K562 (cell line): ENCODE measurements around the gene MIDN. TPM values are rescaled to one million over a fixed set of nuclear protein-coding genes. Genes with fewer than 3 reads are reported as not detected.
A peak's percentile ranks its signal among the peaks of the same experiment; 100 is the strongest.

Experiments used
- BRCA1 ChIP-seq, 2 experiments: fragments of 450-650 bp in 1 of 2; sonication (generic) in 1 of 2; formaldehyde crosslinking in 1 of 2; IDR thresholded peaks; 2 replicates each; pipeline versions ENCODE4 v1.5.0 to v1.6.1; 2017 to 2020; ENCODE audit warnings: mild to moderate bottlenecking in 1 of 2, missing genetic modification reagents in 1 of 2
- ETS2 ChIP-seq: IDR thresholded peaks from 2 replicates; pipeline ENCODE4 v1.6.1; 2016; ENCODE audit warnings: borderline replicate concordance, missing genetic modification characterization, mild to moderate bottlenecking, moderate library complexity, missing compliant biosample characterization; ENCODE audit not compliant: poor library complexity, severe bottlenecking
- FIP1L1 ChIP-seq: fragments of 200-400 bp; formaldehyde crosslinking; IDR thresholded peaks from 2 replicates; pipeline ENCODE4 v1.6.1; 2018; ENCODE audit warnings: mild to moderate bottlenecking, low read depth, low read length; ENCODE audit not compliant: poor library complexity, severe bottlenecking
- FOXP1 ChIP-seq: sonication (generic); formaldehyde crosslinking; IDR thresholded peaks from 2 replicates; pipeline ENCODE4 v1.8.0; 2022; ENCODE audit warnings: mild to moderate bottlenecking, missing genetic modification reagents
- HDGF ChIP-seq: fragments of 450-650 bp; IDR thresholded peaks from 2 replicates; pipeline ENCODE4 v1.6.1; 2016
- HOXB6 ChIP-seq: fragments of 250-450 bp; sonication (Bioruptor Pico); IDR thresholded peaks from 2 replicates; pipeline ENCODE4 v1.5.1; 2022; ENCODE audit warnings: mild to moderate bottlenecking, borderline replicate concordance
- MAFG ChIP-seq: fragments of 450-650 bp; conservative IDR thresholded peaks from 2 replicates; pipeline ENCODE4 v1.6.1; 2016; ENCODE audit warnings: missing genetic modification characterization, missing compliant biosample characterization
- MLX ChIP-seq, 2 experiments: fragments of 450-650 bp in 1 of 2; sonication (generic) in 1 of 2; formaldehyde crosslinking; conservative IDR thresholded peaks; 2 replicates each; pipeline versions ENCODE4 v1.4.0 to v1.8.1; 2020 to 2022; ENCODE audit warnings: mild to moderate bottlenecking in 1 of 2, missing genetic modification reagents in 1 of 2
- NFE2 ChIP-seq: IDR thresholded peaks from 2 replicates; pipeline ENCODE4 v1.6.1; 2014; ENCODE audit warnings: antibody characterized with exemption, low read depth
- SAFB ChIP-seq: fragments of 200-400 bp; formaldehyde crosslinking; IDR thresholded peaks from 2 replicates; pipeline ENCODE4 v1.6.1; 2017; ENCODE audit warnings: low read depth, low read length, borderline replicate concordance
- SMAD1 ChIP-seq: fragments of 150-350 bp; IDR thresholded peaks from 2 replicates; pipeline ENCODE4 v1.6.1; 2014; ENCODE audit warnings: low read length, low read depth; ENCODE audit not compliant: partially characterized antibody
- SNIP1 ChIP-seq: fragments of 450-650 bp; IDR thresholded peaks from 2 replicates; pipeline ENCODE4 v1.7.1; 2017; ENCODE audit warnings: low read depth, mild to moderate bottlenecking
- ZKSCAN8 ChIP-seq: fragments of 200-800 bp; sonication (Bioruptor generic); IDR thresholded peaks from 2 replicates; pipeline ENCODE4 v1.6.1; 2016; ENCODE audit warnings: missing genetic modification characterization, missing compliant biosample characterization
- ZNF274 ChIP-seq: IDR thresholded peaks from 2 replicates; pipeline ENCODE4 v1.6.1; 2011; ENCODE audit warnings: low read depth, mild to moderate bottlenecking, low read length, moderate library complexity, borderline replicate concordance
- ZNF3 ChIP-seq: fragments of 250-450 bp; sonication (Bioruptor Pico); IDR thresholded peaks from 2 replicates; pipeline ENCODE4 v1.5.0; 2021; ENCODE audit warnings: mild to moderate bottlenecking, moderate library complexity
- ZNF57 ChIP-seq: fragments of 450-650 bp; formaldehyde crosslinking; IDR thresholded peaks from 2 replicates; pipeline ENCODE4 v1.4.0; 2020; ENCODE audit warnings: mild to moderate bottlenecking, moderate library complexity
- ZNF583 ChIP-seq: fragments of 250-450 bp; sonication (Bioruptor Pico); IDR thresholded peaks from 2 replicates; pipeline ENCODE4 v1.4.0; 2020
- ZNF589 ChIP-seq: fragments of 200-800 bp; sonication (Bioruptor generic); IDR thresholded peaks from 2 replicates; pipeline ENCODE4 v1.6.1; 2016; ENCODE audit warnings: low read depth, missing genetic modification characterization, missing compliant biosample characterization
- ZNF696 ChIP-seq: fragments of 250-450 bp; sonication (Bioruptor Pico); conservative IDR thresholded peaks from 2 replicates; pipeline ENCODE4 v1.4.0; 2020; ENCODE audit warnings: mild to moderate bottlenecking, moderate library complexity
- polyA plus RNA-seq, 8 experiments: library from polyadenylated mRNA; depleted of rRNA in 4 of 8; stranded (reverse) in 5 of 8; unstranded in 3 of 8; fragments of >200 nt; fragmentation: Nextera tagmentation in 2 of 8; fragmentation: Illumina TruSeq in 1 of 8; extraction: Ambion mirVana in 2 of 8; extraction: Trizol in 1 of 8; gene quantifications; 2 replicates each; pipeline versions ENCODE4 v1.2.1 to v1.2.3, GENCODE V29; 2011 to 2014; ENCODE audit warnings: inconsistent platforms in 1 of 8, missing spikeins in 1 of 8
- total RNA-seq, 7 experiments: library from RNA; depleted of rRNA in 6 of 7; stranded (reverse); fragments of >200 nt in 6 of 7; fragmentation: Illumina TruSeq in 2 of 7; extraction: Trizol in 2 of 7; gene quantifications; 2 replicates each; pipeline versions ENCODE4 v1.2.1 to v1.2.3, GENCODE V29; 2011 to 2021; ENCODE audit warnings: low replicate concordance in 1 of 7
- TF ChIP-seq, protein P1 (sequence below): sonication (generic); formaldehyde crosslinking; IDR thresholded peaks from 2 replicates; pipeline ENCODE4 v1.9.0; 2022; ENCODE audit warnings: mild to moderate bottlenecking, missing genetic modification reagents
- TF ChIP-seq, protein P2 (sequence below), 2 experiments: IDR thresholded peaks; 2 replicates each; pipeline ENCODE4 v1.6.1; 2011; ENCODE audit warnings: borderline replicate concordance in 1 of 2, control low read depth in 1 of 2, low read depth in 1 of 2, low read length in 1 of 2, mild to moderate bottlenecking in 1 of 2, mixed read lengths in 1 of 2, moderate library complexity in 1 of 2; ENCODE audit not compliant: insufficient read depth in 1 of 2, insufficient read length in 1 of 2, poor library complexity in 1 of 2, severe bottlenecking in 1 of 2; ENCODE audit errors: extremely low read depth in 1 of 2
- TF ChIP-seq, protein P3 (sequence below): fragments of 450-650 bp; conservative IDR thresholded peaks from 2 replicates; pipeline ENCODE4 v1.6.1; 2016; ENCODE audit warnings: missing genetic modification characterization, low read depth, mild to moderate bottlenecking, missing compliant biosample characterization, moderate library complexity

Gene MIDN
- total and polyA plus RNA-seq, 9 of the 15 experiments (the other 6 are each of a cell fraction or from before 2014, with no cell fraction given), result 0.17 to 120 (median 10.1) TPM

GRCh38 chr19:1273263-1274041 is 25.1 kb downstream of the MIDN start (continued):
- TF ChIP-seq HOXB6 (no peak), ZKSCAN8 (no peak), ZNF274 (no peak), ZNF3 (no peak), MLX (CRISPR knock-in tag; conservative IDR thresholded peaks at IDR 0.05) (no peak), SMAD1 (no peak), FIP1L1 (peak; percentile 36), ETS2 (tag) (no peak), FOXP1 (no peak), ZNF696 (no peak), MAFG (tag) (no peak), SNIP1 (peak; percentile 52; the same call in 1 of the 2 replicates), HDGF (0 out of 2 replicates have a peak, but pooled peaks have one; percentile 8), ZNF583 (CRISPR knock-in tag) (no peak), NFE2 (no peak), SAFB (no peak), ZNF589 (peak; percentile 59; the same call in 1 of the 2 replicates), BRCA1 (IDR thresholded peaks at IDR 0.05) (no peak), BRCA1 (CRISPR knock-in tag; IDR thresholded peaks at IDR 0.05) (no peak), ZNF57 (CRISPR knock-in tag) (peak; percentile 70; the same call in 1 of the 2 replicates)
- TF ChIP-seq, protein P1, sequence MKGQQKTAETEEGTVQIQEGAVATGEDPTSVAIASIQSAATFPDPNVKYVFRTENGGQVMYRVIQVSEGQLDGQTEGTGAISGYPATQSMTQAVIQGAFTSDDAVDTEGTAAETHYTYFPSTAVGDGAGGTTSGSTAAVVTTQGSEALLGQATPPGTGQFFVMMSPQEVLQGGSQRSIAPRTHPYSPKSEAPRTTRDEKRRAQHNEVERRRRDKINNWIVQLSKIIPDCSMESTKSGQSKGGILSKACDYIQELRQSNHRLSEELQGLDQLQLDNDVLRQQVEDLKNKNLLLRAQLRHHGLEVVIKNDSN, result no peak; the same call in 1 of the 2 replicates
- TF ChIP-seq, protein P2, sequence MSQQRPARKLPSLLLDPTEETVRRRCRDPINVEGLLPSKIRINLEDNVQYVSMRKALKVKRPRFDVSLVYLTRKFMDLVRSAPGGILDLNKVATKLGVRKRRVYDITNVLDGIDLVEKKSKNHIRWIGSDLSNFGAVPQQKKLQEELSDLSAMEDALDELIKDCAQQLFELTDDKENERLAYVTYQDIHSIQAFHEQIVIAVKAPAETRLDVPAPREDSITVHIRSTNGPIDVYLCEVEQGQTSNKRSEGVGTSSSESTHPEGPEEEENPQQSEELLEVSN (IDR thresholded peaks at IDR 0.05; ENCODE audit: borderline replicate concordance in 1 of 2, extremely low read depth in 1 of 2, insufficient read depth in 1 of 2, insufficient read length in 1 of 2, low read depth in 1 of 2, low read length in 1 of 2, poor library complexity in 1 of 2, severe bottlenecking in 1 of 2), result peak; percentile 41 to 76
- TF ChIP-seq, protein P3, sequence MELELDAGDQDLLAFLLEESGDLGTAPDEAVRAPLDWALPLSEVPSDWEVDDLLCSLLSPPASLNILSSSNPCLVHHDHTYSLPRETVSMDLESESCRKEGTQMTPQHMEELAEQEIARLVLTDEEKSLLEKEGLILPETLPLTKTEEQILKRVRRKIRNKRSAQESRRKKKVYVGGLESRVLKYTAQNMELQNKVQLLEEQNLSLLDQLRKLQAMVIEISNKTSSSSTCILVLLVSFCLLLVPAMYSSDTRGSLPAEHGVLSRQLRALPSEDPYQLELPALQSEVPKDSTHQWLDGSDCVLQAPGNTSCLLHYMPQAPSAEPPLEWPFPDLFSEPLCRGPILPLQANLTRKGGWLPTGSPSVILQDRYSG, result no peak
